Thoracic aorta (tissue), 2 donors: ENCODE data around the gene CCDC8. TPM values are rescaled to one million over a fixed set of nuclear protein-coding genes. Genes with fewer than 3 reads are reported as not detected.

Source experiments
- ATAC-seq: fragments of 150-250 bp; one replicate; pipeline ENCODE4 v1.8.0; 2017; ENCODE audit warnings: low read depth; ENCODE audit not compliant: insufficient number of reproducible peaks, low FRiP score
- DNase-seq: peaks from one replicate; pipeline ENCODE4 v3.0.0-alpha.2; 2020; ENCODE audit warnings: low spot score
- H3K27ac ChIP-seq, 2 donors: fragments of 200-600 bp; sonication (generic); 1 replicate in 1 of 2; 2 replicates in 1 of 2; pipeline ENCODE4 v1.5.1; 2016; ENCODE audit warnings: mild to moderate bottlenecking in 2 of 2, moderate library complexity in 2 of 2
- H3K27me3 ChIP-seq: fragments of 200-600 bp; sonication (generic); replicated peaks from 2 replicates; pipeline ENCODE4 v1.6.0; 2016; ENCODE audit warnings: mild to moderate bottlenecking; ENCODE audit not compliant: insufficient read depth
- H3K36me3 ChIP-seq: fragments of 200-600 bp; sonication (generic); one replicate; pipeline ENCODE4 v1.5.1; 2016
- H3K4me1 ChIP-seq, 2 donors: fragments of 200-600 bp; sonication (generic); 1 replicate in 1 of 2; 2 replicates in 1 of 2; pipeline versions ENCODE4 v1.5.1 to v1.6.0; 2016; ENCODE audit warnings: low read depth in 2 of 2, mild to moderate bottlenecking in 1 of 2; ENCODE audit not compliant: control insufficient read depth in 1 of 2
- H3K4me3 ChIP-seq: fragments of 200-600 bp; sonication (generic); 2 replicates; pipeline ENCODE4 v1.5.1; 2016; ENCODE audit warnings: mild to moderate bottlenecking
- H3K9me3 ChIP-seq: fragments of 200-600 bp; sonication (generic); 2 replicates; pipeline ENCODE4 v1.5.1; 2016
- total RNA-seq, 2 donors: library from RNA; depleted of rRNA; stranded (reverse); fragments of >200 nt; gene quantifications; one replicate each; pipeline versions ENCODE4 v1.1.0 to v1.2.3, GENCODE V29; 2016
- TF ChIP-seq, protein P1 (sequence below): fragments of 200-600 bp; sonication (generic); IDR thresholded peaks from one replicate; pipeline ENCODE4 v1.5.1; 2019; ENCODE audit warnings: antibody characterized with exemption

CCDC8 gene
- total RNA-seq, 2 donors from 2014 or later, result 22.6 to 23.0 TPM

DNA sequence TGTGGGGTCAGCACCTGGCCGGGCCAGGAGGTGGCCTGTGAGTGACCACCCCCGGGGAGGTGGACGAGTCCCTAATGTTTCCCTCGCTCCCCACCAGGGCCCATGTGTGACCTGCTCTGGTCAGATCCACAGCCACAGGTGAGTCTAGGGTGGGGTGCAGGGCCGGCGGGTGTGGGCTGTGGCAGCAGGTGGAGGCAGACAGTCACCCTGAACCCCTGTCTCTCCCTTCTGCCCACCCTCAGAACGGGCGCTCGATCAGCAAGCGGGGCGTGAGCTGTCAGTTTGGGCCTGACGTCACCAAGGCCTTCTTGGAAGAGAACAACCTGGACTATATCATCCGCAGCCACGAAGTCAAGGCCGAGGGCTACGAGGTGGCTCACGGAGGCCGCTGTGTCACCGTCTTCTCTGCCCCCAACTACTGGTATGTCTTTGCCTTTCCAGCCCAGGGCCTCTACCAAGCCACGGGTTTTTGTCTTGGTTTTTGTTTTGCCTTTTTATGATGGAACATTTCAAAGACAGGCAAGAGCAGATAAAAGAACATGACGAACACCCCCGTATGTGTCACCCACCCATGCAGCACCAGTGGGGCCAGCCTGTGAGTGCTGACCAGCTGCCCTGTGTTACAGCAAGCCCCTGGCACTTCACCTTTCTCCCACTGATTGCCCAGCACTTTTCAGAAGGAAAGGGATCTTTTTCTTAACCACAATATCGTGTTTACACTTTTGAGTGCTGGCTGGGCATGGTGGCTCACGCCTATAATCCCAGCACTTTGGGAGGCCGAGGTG is 24.9 kb downstream of the CCDC8 start:
- no peak overlapping the region for H3K4me3 ChIP-seq
- ATAC-seq (no peak), DNase-seq (no peak)
- H3K36me3 ChIP-seq, result peaks cover 41% of the 10 kb centered on the region
- TF ChIP-seq, protein P1, sequence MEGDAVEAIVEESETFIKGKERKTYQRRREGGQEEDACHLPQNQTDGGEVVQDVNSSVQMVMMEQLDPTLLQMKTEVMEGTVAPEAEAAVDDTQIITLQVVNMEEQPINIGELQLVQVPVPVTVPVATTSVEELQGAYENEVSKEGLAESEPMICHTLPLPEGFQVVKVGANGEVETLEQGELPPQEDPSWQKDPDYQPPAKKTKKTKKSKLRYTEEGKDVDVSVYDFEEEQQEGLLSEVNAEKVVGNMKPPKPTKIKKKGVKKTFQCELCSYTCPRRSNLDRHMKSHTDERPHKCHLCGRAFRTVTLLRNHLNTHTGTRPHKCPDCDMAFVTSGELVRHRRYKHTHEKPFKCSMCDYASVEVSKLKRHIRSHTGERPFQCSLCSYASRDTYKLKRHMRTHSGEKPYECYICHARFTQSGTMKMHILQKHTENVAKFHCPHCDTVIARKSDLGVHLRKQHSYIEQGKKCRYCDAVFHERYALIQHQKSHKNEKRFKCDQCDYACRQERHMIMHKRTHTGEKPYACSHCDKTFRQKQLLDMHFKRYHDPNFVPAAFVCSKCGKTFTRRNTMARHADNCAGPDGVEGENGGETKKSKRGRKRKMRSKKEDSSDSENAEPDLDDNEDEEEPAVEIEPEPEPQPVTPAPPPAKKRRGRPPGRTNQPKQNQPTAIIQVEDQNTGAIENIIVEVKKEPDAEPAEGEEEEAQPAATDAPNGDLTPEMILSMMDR, result no peak
- no peaks in the 10 kb centered on the region for H3K27me3 ChIP-seq
- no peaks in the 10 kb centered on the region for H3K9me3 ChIP-seq
- peaks cover 5 to 31% of the 10 kb centered on the region in 2 donors for H3K4me1 ChIP-seq
- H3K27ac ChIP-seq, result no peak overlapping the region

DNA sequence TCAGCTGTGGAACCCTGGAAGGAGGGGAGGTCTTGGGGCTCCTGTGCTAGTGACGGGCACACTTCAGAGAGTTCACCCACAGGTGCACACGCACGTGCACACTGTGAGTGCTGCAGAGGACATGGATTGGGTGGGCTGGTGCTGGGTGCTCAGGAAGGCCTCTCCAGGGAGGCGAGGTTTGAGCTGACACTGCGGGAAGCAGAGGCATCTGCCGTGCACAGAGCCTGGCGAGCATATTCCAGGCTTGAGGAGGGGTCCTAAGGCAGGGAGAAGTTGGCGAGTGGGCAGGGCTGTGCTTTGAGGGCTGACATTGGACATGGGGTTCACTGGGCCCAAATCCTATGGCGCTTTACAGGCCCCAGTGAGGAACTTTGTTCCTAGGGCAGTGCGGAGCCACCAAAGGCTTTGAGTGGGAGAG is 25.6 kb downstream of the CCDC8 start:
- Histone ChIP-seq H3K4me1 (peaks cover 5 to 23% of the 10 kb centered on the region in 2 donors), H3K9me3 (no peaks in the 10 kb centered on the region), H3K4me3 (no peak overlapping the region), H3K36me3 (peaks cover 43% of the 10 kb centered on the region), H3K27me3 (no peaks in the 10 kb centered on the region), H3K27ac (no peak overlapping the region)
- TF ChIP-seq, protein P1, result no peak
- ATAC-seq, result no peak
- DNase-seq, result no peak

DNA sequence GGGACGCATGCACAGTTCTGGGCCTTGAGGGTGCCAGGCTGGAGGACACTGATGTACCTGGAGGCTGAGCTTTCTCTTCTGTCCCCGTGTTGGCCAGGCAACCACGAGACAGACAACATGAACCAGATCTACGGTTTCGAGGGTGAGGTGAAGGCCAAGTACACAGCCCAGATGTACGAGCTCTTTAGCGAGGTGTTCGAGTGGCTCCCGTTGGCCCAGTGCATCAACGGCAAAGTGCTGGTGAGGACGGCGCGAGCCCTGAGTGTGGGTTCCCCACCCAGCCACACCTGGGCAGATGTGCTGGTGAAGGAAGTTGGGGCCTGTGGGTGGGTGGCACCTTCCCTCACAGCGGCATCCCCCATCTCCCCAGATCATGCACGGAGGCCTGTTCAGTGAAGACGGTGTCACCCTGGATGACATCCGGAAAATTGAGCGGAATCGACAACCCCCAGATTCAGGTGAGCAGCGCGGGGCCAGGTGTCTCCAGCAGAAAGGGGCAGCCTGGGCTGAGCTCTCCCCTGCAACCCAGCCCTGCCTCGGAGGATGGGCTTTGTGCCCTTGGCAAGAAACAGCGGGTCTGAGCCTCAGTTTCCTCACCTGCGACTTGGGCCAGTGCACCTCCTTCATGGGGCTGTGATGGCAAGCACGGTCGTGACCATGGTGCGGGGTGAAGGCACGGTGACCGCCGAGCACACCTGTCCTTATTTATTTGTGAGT is 26.2 kb downstream of the CCDC8 start:
- ATAC-seq (no peak), DNase-seq (no peak)
- Histone ChIP-seq H3K9me3 (no peaks in the 10 kb centered on the region), H3K36me3 (peaks cover 45% of the 10 kb centered on the region), H3K27me3 (no peaks in the 10 kb centered on the region), H3K27ac (no peak overlapping the region), H3K4me3 (no peak overlapping the region), H3K4me1 (peaks cover 2 to 17% of the 10 kb centered on the region in 2 donors)
- TF ChIP-seq, protein P1, result no peak

DNA sequence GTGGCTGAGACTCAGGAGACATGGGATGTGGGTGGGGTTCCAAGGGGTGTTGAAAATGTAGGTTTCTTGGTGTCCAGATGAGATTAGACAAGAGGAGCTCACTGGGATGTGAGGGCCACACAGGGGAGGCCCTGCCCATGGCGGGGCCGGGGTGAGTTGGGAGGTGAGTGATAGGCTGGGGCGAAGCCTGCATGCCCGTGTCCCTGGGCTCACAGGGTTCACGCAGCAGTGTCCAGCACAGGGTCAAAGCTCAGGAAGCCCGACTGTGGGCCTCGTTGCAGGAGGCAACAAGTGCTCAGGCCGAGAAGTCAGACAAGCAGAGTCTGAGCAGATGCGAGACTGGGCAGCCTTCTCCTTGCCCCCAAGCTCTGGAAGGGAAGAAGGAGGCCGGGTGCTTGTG is 27.2 kb downstream of the CCDC8 start:
- Histone ChIP-seq H3K4me3 (no peak overlapping the region), H3K36me3 (peaks cover 50% of the 10 kb centered on the region), H3K27me3 (no peaks in the 10 kb centered on the region), H3K4me1 (peaks cover 0 to 7% of the 10 kb centered on the region in 2 donors), H3K27ac (no peak overlapping the region), H3K9me3 (no peaks in the 10 kb centered on the region)
- no peak for ATAC-seq
- TF ChIP-seq, protein P1, result no peak
- DNase-seq, result no peak

DNA sequence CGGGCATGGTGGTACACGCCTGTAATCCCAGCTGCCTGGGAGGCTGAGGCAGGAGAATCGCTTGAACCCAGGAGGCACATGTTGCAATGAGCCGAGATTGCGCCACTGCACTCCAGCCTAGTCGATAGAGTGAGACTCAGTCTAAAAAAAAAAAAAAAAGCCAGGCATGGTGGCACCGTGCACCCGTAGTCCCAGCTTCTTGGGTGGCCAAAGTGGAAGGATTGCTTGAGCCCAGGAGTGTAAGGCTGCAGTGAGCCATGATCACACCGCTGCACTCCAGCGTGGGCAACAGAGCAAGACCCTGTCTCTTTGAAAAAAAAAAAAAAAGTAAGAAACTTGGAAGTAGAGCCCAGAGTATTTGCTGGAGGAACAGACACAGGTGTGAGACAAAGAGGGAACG is 27.7 kb downstream of the CCDC8 start:
- Histone ChIP-seq H3K4me3 (no peak overlapping the region), H3K4me1 (peaks cover 0 to 5% of the 10 kb centered on the region in 2 donors), H3K9me3 (no peaks in the 10 kb centered on the region), H3K27ac (no peak overlapping the region), H3K27me3 (no peaks in the 10 kb centered on the region), H3K36me3 (peaks cover 50% of the 10 kb centered on the region)
- no peak for DNase-seq
- TF ChIP-seq, protein P1, result no peak
- no peak for ATAC-seq
